Measurements from ENCODE around the gene TERB1. TPM values are rescaled to one million over a fixed set of nuclear protein-coding genes. Genes with fewer than 3 reads are reported as not detected.

The TERB1 gene
- total RNA-seq, 1 donor from 2014 or later, result not detected

DNA sequence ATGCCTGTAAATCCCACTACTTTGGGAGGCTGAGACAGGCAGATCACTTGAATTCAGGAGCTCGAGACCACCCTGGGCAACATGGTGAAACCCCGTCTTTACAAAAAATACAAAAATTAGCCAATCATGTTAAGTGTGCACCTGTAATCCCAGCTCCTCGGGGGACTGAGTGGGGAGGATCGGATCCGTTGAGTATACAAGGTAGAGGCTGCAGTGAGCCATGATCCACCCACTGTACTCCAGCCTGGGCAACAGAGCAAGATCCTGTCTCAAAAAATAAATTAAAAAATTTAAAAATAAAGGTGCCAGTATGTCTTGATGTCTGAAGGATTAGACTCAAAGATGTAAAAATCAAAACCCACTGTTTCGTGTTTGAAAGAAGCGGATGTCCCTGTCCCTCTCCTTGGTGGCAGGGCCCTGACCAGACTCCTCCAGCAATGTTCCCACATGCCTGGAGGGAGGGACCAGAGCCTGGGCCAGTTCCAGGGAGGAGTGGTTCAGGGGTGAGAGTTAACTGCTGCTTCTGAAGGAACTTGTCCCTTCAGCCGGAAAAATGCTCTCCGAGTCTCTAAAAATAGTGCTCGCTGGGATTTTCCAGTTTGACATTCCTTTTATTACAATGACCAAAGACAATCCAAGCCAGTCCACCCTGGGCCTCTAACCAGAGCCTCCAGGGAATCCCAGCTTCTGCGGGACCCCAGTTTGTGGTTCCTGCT, 95.4 kb downstream of the TERB1 start:
- intact Hi-C loops (cut with DNase I), result no loop called here
- H3K4me1 ChIP-seq, result peaks cover 12% of the 10 kb centered on the region
- ATAC-seq (peak; percentile 85 to 91), DNase-seq (peak; percentile 70)
- H3K36me3 ChIP-seq, result no peaks in the 10 kb centered on the region
- H3K9me3 ChIP-seq, result no peaks in the 10 kb centered on the region
- H3K27me3 ChIP-seq (ENCODE audit: low read depth), result no peaks in the 10 kb centered on the region
- peak overlapping the region; percentile 25 for H3K27ac ChIP-seq
- TF ChIP-seq, protein P1, sequence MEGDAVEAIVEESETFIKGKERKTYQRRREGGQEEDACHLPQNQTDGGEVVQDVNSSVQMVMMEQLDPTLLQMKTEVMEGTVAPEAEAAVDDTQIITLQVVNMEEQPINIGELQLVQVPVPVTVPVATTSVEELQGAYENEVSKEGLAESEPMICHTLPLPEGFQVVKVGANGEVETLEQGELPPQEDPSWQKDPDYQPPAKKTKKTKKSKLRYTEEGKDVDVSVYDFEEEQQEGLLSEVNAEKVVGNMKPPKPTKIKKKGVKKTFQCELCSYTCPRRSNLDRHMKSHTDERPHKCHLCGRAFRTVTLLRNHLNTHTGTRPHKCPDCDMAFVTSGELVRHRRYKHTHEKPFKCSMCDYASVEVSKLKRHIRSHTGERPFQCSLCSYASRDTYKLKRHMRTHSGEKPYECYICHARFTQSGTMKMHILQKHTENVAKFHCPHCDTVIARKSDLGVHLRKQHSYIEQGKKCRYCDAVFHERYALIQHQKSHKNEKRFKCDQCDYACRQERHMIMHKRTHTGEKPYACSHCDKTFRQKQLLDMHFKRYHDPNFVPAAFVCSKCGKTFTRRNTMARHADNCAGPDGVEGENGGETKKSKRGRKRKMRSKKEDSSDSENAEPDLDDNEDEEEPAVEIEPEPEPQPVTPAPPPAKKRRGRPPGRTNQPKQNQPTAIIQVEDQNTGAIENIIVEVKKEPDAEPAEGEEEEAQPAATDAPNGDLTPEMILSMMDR (IDR thresholded peaks at IDR 0.05), result no peak
- H3K4me3 ChIP-seq, result peak overlapping the region; percentile 6

Other genes with a start within 250 kb of the TERB1 start
- gene CKLF, start 249.0 kb downstream of the TERB1 start, total RNA-seq, result 64.9 TPM
- gene CMTM1, start 235.1 kb downstream of the TERB1 start, total RNA-seq, result 8.1 TPM
- gene CMTM2, start 222.1 kb downstream of the TERB1 start, total RNA-seq, result 4.0 TPM
- 35.8 TPM for gene CMTM3, start 196.9 kb downstream of the TERB1 start, total RNA-seq
- gene CMTM4, start 104.8 kb downstream of the TERB1 start, total RNA-seq, result 52.5 TPM
- gene DYNC1LI2, start 50.0 kb downstream of the TERB1 start, total RNA-seq, result 114 TPM
- 37.4 TPM for gene NAE1, start 29.4 kb upstream of the TERB1 start, total RNA-seq
- gene CA7, start 42.8 kb upstream of the TERB1 start, total RNA-seq, result not detected
- 16.9 TPM for gene PDP2, start 78.9 kb upstream of the TERB1 start, total RNA-seq
- not detected for gene CDH16, start 117.3 kb upstream of the TERB1 start, total RNA-seq
- gene RRAD, start 124.0 kb upstream of the TERB1 start, total RNA-seq, result 11.8 TPM
- gene CIAO2B, start 132.8 kb upstream of the TERB1 start, total RNA-seq, result 76.8 TPM
- gene CES2, start 133.9 kb upstream of the TERB1 start, total RNA-seq, result 35.1 TPM
- gene CES3, start 159.7 kb upstream of the TERB1 start, total RNA-seq, result 2.5 TPM
- gene CES4A, start 187.0 kb upstream of the TERB1 start, total RNA-seq, result 14.8 TPM
- gene CBFB, start 227.6 kb upstream of the TERB1 start, total RNA-seq, result 46.9 TPM